Measurements from ENCODE around the gene C3orf20.

C3orf20 gene

GRCh38 chr3:14801668-14802380, 126.9 kb downstream of the C3orf20 start:
- no peak for DNase-seq
- peaks cover 79% of the 10 kb centered on the region for H3K27me3 ChIP-seq (ENCODE audit: insufficient read depth, low read depth, severe bottlenecking)
- no peak for TF ChIP-seq CTCF (IDR thresholded peaks at IDR 0.05; ENCODE audit: low read depth, low read length)
- no peaks in the 10 kb centered on the region for H3K36me3 ChIP-seq
- H3K9me3 ChIP-seq (ENCODE audit: severe bottlenecking), result peaks cover 4% of the 10 kb centered on the region
- H3K4me3 ChIP-seq (ENCODE audit: low read depth, low read length), result no peak overlapping the region
- no peak overlapping the region for H3K27ac ChIP-seq

GRCh38 chr3:14802381-14802731, 127.4 kb downstream of the C3orf20 start:
- peaks cover 80% of the 10 kb centered on the region for H3K27me3 ChIP-seq (ENCODE audit: insufficient read depth, low read depth, severe bottlenecking)
- H3K36me3 ChIP-seq, result no peaks in the 10 kb centered on the region
- no peak overlapping the region for H3K4me3 ChIP-seq (ENCODE audit: low read depth, low read length)
- no peak for DNase-seq
- no peak overlapping the region for H3K27ac ChIP-seq
- H3K9me3 ChIP-seq (ENCODE audit: severe bottlenecking), result peaks cover 4% of the 10 kb centered on the region
- TF ChIP-seq CTCF (IDR thresholded peaks at IDR 0.05; ENCODE audit: low read depth, low read length), result no peak

GRCh38 chr3:14803101-14803980, 128.4 kb downstream of the C3orf20 start:
- no peak for TF ChIP-seq CTCF (IDR thresholded peaks at IDR 0.05; ENCODE audit: low read depth, low read length)
- Histone ChIP-seq H3K4me3 (ENCODE audit: low read depth, low read length) (no peak overlapping the region), H3K36me3 (no peaks in the 10 kb centered on the region), H3K27me3 (ENCODE audit: insufficient read depth, low read depth, severe bottlenecking) (peaks cover 80% of the 10 kb centered on the region), H3K27ac (no peak overlapping the region), H3K9me3 (ENCODE audit: severe bottlenecking) (peaks cover 4% of the 10 kb centered on the region)
- DNase-seq, result no peak

- no peak overlapping the region for H3K27ac ChIP-seq
- peaks cover 81% of the 10 kb centered on the region for H3K27me3 ChIP-seq (ENCODE audit: insufficient read depth, low read depth, severe bottlenecking)
- TF ChIP-seq CTCF (IDR thresholded peaks at IDR 0.05; ENCODE audit: low read depth, low read length), result no peak
- H3K4me3 ChIP-seq (ENCODE audit: low read depth, low read length), result no peak overlapping the region
- no peak for DNase-seq
- H3K9me3 ChIP-seq (ENCODE audit: severe bottlenecking), result peaks cover 4% of the 10 kb centered on the region
- H3K36me3 ChIP-seq, result no peaks in the 10 kb centered on the region
These were observed 129.3 kb downstream of the C3orf20 start for GRCh38 chr3:14803981-14804834.

GRCh38 chr3:14804835-14805780, 130.2 kb downstream of the C3orf20 start:
- DNase-seq, result no peak
- no peak for TF ChIP-seq CTCF (IDR thresholded peaks at IDR 0.05; ENCODE audit: low read depth, low read length)
- Histone ChIP-seq H3K27me3 (ENCODE audit: insufficient read depth, low read depth, severe bottlenecking) (peaks cover 88% of the 10 kb centered on the region), H3K27ac (no peak overlapping the region), H3K4me3 (ENCODE audit: low read depth, low read length) (no peak overlapping the region), H3K36me3 (no peaks in the 10 kb centered on the region), H3K9me3 (ENCODE audit: severe bottlenecking) (no peaks in the 10 kb centered on the region)
